Measurements from ENCODE around the gene DIP2B. TPM values are rescaled to one million over a fixed set of nuclear protein-coding genes. Genes with fewer than 3 reads are reported as not detected.

DIP2B gene
- total and polyA plus RNA-seq, 8 donors = 2.7 to 136 (median 8.9) TPM

DNA sequence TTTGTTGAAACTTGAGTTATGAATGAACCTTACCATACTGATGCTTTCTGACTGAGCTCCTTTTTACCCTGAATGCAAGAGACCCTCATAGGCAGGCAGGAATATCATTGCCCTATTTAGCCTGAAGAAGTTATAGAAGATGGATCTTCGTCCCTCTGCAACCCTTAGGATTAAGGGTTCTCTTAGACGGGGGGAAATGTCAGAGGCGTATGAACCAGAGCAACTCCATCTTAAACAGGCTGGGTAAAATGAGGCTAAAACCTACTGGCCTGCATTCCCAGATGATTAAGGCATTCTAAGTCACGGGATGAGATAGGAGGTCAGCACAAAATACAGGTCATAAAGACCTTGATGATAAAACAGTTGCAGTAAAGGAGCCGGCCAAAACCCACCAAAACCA, 266.6 kb downstream of the DIP2B start:
- Histone ChIP-seq H3K4me3 (no peak overlapping the region), H3K36me3 (peaks cover 0 to 19% (median 14%) of the 10 kb centered on the region in 4 donors), H3K27ac (no peak overlapping the region), H3K9me3 (no peaks in the 10 kb centered on the region), H3K4me1 (peaks cover 7 to 36% (median 23%) of the 10 kb centered on the region in 4 donors), H3K27me3 (no peaks in the 10 kb centered on the region)
- 95 to 100% (median 97%) methylated on average over 5 of the region's 5 CpGs for WGBS, 5 donors
- intact Hi-C loops (cut with DNase I; ENCODE audit: low total_unique reads) = no loop called here
- no peak for TF ChIP-seq POLR2AphosphoS5 (IDR thresholded peaks at IDR 0.05)
- TF ChIP-seq POLR2A (IDR thresholded peaks at IDR 0.05) = no peak
- DNase-seq = no peak

GRCh38 chr12:50772470-50772869, 267.7 kb downstream of the DIP2B start:
- H3K9me3 ChIP-seq = no peaks in the 10 kb centered on the region
- TF ChIP-seq CTCF (IDR thresholded peaks at IDR 0.05) = no peak
- TF ChIP-seq EP300 (IDR thresholded peaks at IDR 0.05) = no peak
- TF ChIP-seq POLR2A (IDR thresholded peaks at IDR 0.05) = no peak
- no peak for TF ChIP-seq POLR2AphosphoS5 (IDR thresholded peaks at IDR 0.05)
- no peak overlapping the region for H3K4me3 ChIP-seq
- WGBS, 5 donors = 91 to 99% (median 95%) methylated on average over 5 of the region's 5 CpGs
- peaks cover 3 to 34% (median 18%) of the 10 kb centered on the region in 4 donors for H3K4me1 ChIP-seq
- H3K27ac ChIP-seq = no peak overlapping the region
- H3K27me3 ChIP-seq = no peaks in the 10 kb centered on the region
- no peak for DNase-seq
- intact Hi-C loops (cut with DNase I; ENCODE audit: low total_unique reads) = no loop called here
- H3K36me3 ChIP-seq = peaks cover 0 to 19% (median 14%) of the 10 kb centered on the region in 4 donors

- no peak overlapping the region for H3K27ac ChIP-seq
- intact Hi-C loops (cut with DNase I; ENCODE audit: low total_unique reads) = no loop called here
Observed at GRCh38 chr12:50772877-50773276, 268.1 kb downstream of the DIP2B start.

GRCh38 chr12:50775251-50775650, 270.5 kb downstream of the DIP2B start:
- Histone ChIP-seq H3K36me3 (peaks cover 0 to 18% (median 16%) of the 10 kb centered on the region in 4 donors), H3K27me3 (no peaks in the 10 kb centered on the region), H3K4me1 (peaks cover 0 to 16% (median 0%) of the 10 kb centered on the region in 4 donors), H3K4me3 (no peak overlapping the region), H3K9me3 (no peaks in the 10 kb centered on the region), H3K27ac (no peak overlapping the region)
- TF ChIP-seq POLR2A (IDR thresholded peaks at IDR 0.05) (no peak), CTCF (IDR thresholded peaks at IDR 0.05) (no peak), EP300 (IDR thresholded peaks at IDR 0.05) (no peak), POLR2AphosphoS5 (IDR thresholded peaks at IDR 0.05) (no peak)
- WGBS, 5 donors = 91 to 100% (median 95%) methylated on average over 2 of the region's 2 CpGs
- no peak for DNase-seq
- intact Hi-C loops (cut with DNase I; ENCODE audit: low total_unique reads) = no loop called here

More at GRCh38 chr12:50772877-50773276, 268.1 kb downstream of the DIP2B start:
- DNase-seq = no peak
- Histone ChIP-seq H3K36me3 (peaks cover 0 to 19% (median 14%) of the 10 kb centered on the region in 4 donors), H3K9me3 (no peaks in the 10 kb centered on the region), H3K4me1 (peaks cover 3 to 32% (median 15%) of the 10 kb centered on the region in 4 donors), H3K27me3 (no peaks in the 10 kb centered on the region), H3K4me3 (no peak overlapping the region)
- WGBS, 5 donors = 96 to 100% (median 97%) methylated on average over 2 of the region's 2 CpGs
- no peak for TF ChIP-seq POLR2A (IDR thresholded peaks at IDR 0.05)
- TF ChIP-seq EP300 (IDR thresholded peaks at IDR 0.05) = no peak
- no peak for TF ChIP-seq CTCF (IDR thresholded peaks at IDR 0.05)
- no peak for TF ChIP-seq POLR2AphosphoS5 (IDR thresholded peaks at IDR 0.05)

All from stomach (tissue), 9 donors.